SKM-1 (cell line): Measurements from ENCODE around the gene SMC5.
"Not testable (repeated sequence)": the region's sequence is repeated elsewhere in the genome, so short reads cannot be mapped to it uniquely, and the experiment has no call there.

Source experiments
- DNase-seq: peaks from one replicate; lab custom pipeline; 2025; ENCODE audit not compliant: unreplicated experiment; lab: John Stamatoyannopoulos, UW

The SMC5 gene

GRCh38 chr9:70362952-70363351, 104.2 kb downstream of the SMC5 start:
- no peak for DNase-seq

DNA sequence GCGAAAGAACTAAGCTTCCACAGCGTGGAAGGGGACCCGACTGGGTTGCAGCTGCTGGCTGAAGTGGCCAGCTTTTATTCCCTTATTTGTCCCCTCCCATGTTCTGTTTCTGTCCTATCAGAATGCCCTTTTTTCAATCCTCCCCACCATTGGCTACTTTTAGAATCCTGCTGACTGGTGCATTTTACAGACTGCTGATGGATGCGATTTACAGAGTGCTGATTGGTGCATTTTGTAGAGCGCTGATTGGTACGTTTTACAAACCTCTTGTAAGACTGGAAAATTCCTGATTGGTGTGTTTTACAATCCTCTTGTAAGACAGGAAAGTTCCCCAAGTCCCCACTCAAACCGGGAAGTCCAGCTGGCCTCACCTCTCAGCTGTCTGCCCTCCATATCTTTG, 105.0 kb downstream of the SMC5 start:
- DNase-seq, result no peak

DNA sequence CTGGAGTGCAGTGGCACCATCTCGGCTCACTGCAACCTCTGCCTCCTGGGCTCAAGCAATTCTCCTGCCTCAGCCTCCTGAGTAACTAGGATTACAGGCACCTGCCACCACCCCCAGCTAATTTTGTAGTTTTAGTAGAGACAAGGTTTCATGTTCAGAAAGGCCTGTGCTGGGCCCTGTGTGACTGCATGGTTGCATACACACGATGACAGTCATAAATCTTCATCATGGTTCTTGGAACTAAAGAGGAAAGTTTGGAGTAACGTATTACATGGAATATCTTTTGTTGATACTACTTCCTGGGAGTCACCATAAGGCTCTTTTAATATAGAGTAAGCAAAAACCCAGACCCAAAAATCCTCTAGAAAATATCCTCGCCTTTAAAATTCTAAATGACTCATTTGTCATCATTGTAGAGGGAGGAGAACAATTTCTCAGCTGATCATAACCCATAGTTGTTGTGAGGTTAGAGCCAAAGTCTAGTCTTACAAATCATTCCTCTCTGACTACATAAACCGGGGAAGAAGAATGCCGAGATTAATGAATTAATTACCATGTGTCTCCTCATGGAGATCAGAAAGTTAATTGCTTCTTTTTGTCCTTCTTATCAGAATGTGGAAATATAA, 108.6 kb downstream of the SMC5 start:
- no peak for DNase-seq

DNA sequence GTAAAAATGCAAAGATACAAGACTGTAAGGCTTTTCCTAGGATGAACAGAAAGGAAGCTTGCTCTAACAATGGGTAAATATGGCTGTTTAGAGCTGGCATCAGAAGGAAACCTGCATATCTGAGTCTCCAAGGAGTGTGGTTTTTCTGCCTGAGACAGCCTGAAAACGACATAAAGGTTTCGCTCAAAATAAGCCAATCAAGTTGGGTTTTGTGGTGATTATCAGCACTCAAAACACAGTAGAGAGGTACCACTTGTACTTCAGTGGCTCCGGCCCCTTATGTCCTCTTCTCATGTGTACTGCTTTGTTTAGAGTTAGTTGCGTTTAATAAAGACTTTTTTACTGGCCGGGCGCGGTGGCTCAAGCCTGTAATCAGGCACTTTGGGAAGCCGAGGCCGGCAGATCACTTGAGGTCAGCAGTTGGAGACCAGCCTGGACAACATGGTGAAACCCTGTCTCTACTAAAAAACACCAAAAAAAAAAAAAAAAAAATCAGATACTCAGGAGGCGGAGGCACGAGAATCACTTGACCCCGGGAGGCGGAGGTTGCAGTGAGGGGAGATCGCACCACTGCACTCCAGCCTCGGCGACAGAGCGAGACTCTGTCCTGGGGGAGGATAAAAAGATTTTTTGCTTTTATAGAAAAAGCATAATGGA, 116.3 kb downstream of the SMC5 start:
- no peak for DNase-seq

- DNase-seq, result no peak
Measured at GRCh38 chr9:70382046-70382708, 123.4 kb downstream of the SMC5 start.

GRCh38 chr9:70382709-70383605, 124.2 kb downstream of the SMC5 start:
- no peak for DNase-seq

DNA sequence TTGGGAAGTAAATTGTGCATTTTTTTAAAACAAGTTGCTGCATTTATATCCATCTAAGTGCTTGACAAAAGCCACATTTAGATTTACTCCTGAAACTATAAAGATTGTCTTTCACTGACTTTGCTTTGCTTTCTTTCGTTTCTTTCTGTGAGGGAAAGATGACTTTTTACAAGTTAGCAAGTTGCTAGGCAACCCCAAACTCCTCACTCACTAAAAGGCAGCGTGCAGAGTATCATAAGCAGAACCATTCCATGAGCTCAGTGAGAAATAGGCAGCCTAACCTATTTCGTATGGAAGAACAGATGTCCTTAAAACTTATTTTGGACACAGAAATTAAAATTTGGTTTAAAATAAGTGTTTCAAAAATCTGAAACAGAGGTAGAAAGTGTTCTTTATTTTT, 126.6 kb downstream of the SMC5 start:
- no peak for DNase-seq

GRCh38 chr9:70387663-70388062, 128.9 kb downstream of the SMC5 start:
- DNase-seq, result no peak

DNA sequence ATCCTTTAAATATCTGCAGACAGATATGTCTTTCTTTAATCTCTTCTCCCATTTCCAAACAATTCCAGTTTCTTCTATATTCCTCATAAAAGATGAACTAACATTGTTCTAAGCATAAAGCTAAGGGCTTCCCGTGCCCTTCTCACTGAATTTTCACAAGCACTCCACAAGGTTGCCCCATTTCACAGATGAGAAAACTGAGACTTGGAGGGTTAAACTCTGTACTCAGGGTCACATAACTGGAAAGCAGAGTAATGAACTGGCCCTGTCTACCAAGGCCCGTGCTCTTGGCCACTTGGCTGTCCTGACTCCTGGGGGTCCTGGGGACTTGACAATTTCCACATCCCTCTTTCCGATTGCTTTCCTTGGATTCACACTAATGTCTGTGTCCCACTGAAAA, 130.4 kb downstream of the SMC5 start:
- DNase-seq, result no peak

GRCh38 chr9:70389621-70390266, 131.0 kb downstream of the SMC5 start:
- DNase-seq, result no peak

- no peak for DNase-seq
Measured at GRCh38 chr9:70390933-70391341, 132.2 kb downstream of the SMC5 start.

GRCh38 chr9:70392189-70392588, 133.4 kb downstream of the SMC5 start:
- DNase-seq, result no peak

- DNase-seq, result no peak
Measured at GRCh38 chr9:70392850-70393249, 134.1 kb downstream of the SMC5 start.

GRCh38 chr9:70395652-70396051, 136.9 kb downstream of the SMC5 start:
- no peak for DNase-seq

DNA sequence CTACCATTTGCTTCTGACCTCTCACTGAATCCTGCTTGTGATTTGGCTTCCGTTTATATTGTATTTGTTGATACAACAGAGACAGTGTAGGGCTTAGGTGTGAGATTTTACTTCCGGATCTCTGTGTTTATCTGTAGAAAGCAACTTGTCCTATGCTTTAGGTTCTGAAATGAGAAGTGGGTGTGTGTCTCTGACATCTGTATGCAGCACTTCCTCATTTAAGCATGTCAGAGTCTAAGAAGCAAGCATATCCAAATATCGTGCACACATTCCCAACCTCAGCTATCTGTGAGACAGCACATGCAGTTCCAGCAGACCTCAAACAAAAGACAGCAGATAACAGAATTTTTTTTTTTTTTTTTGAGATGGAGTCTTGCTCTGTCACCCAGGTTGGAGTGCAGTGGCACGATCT, 139.4 kb downstream of the SMC5 start:
- DNase-seq, result peak; percentile 13

GRCh38 chr9:70399141-70399540, 140.4 kb downstream of the SMC5 start:
- DNase-seq, result no peak

DNA sequence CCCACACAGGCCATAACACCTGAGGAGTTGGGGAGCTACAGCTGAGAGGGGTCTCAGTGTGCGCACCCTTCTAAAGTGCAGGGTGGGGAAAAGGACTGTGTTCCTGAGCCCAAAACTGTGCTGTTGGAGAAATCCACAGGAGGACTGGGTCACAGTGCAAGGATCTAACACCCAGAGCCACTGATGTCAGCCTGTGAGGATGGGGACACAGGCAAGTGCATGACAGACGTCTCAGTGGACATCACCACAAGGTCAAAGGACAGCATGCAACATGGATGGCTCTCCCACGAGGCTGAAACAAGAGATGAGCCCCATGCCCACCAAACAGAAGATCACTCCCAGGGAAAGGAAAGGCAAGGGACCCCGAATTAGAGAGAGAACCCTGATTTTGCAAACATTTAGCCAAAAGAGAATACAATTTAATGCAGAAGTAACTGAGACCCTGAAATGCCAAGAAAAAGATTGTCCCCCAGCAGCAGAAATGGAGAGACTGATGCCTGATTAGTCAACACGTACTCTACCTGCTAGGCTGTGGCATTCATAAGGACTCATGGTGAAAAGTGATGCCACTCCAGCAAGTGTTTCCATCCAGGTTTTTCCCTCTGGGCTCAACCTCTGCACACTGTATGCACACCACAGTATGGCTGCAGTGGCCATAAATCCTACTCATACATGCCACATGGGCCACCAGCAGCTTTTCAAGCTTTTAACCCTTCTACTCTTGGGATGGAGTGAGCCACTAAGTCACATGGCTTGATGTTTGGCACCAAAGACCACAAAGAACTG, 141.5 kb downstream of the SMC5 start:
- no peak for DNase-seq

DNA sequence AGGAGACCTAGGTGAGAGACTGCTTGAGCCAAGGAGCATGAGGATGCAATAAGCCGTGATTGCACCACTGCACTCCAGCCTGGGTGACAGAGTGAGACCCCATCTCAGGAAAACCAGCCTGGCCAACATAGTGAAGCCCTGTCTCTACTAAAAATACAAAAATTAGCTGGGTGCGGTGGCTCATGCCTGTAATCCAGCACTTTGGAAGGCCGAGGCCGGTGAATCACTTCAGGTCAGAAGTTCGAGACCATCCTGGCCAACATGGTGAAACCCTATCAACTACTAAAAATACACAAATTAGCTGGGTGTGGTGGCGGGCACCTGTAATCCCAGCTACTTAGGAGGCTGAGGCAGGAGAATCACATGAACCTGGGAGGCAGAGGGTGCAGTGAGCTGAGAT, 142.5 kb downstream of the SMC5 start:
- not testable (repeated sequence) for DNase-seq

GRCh38 chr9:70402213-70402612, 143.4 kb downstream of the SMC5 start:
- DNase-seq, result no peak

GRCh38 chr9:70403166-70403565, 144.4 kb downstream of the SMC5 start:
- DNase-seq, result no peak
